HG03469 (cell line): ENCODE data around the gene ELP2.
"Not testable (repeated sequence)": the region's sequence is repeated elsewhere in the genome, so short reads cannot be mapped to it uniquely, and the experiment has no call there.

Source experiments
- ATAC-seq: cut with Tn5 transposase; IDR thresholded peaks from one replicate; pipeline ENCODE4 v1.9.1; 2021; ENCODE audit warnings: mild to moderate bottlenecking, moderate library complexity, moderate number of reproducible peaks; ENCODE audit not compliant: unreplicated experiment

ELP2 gene

DNA sequence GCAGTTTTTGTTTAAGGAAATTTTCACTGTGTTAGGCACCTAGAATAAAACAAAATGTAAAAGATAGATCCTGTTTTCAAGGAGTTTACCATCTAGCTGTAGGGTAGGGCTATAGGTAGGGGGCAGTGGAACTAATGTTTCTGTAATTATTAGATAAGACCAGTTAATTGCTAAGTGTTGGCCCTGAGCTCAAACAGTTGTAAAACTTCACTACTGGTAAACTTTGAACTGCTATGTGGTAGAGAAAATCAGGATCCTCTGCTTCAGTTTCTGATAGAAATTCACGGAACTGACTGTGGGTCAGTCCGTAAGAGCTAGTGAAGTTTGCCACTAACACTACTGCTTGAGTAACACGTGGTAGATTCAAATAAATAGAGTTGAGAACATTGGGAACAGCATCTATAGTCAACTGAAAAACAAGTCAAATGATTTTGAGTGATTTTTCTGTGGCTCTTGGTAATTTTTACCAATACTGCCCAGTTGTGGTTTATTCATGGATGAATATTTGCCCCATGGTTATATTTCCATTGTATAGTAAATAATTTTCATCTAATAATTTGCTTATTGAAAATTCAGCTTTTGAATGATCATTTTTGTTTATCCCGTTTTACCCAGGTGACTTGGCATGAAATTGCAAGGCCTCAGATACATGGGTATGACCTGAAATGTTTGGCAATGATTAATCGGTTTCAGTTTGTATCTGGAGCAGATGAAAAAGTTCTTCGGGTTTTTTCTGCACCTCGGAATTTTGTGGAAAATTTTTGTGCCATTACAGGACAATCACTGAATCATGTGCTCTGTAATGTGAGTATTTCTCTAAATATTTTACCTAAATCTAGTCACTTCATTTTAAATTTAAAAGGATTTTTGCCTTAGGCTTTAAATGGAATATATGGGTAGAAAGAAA is 26.4 kb downstream of the ELP2 start:
- no peak for ATAC-seq

DNA sequence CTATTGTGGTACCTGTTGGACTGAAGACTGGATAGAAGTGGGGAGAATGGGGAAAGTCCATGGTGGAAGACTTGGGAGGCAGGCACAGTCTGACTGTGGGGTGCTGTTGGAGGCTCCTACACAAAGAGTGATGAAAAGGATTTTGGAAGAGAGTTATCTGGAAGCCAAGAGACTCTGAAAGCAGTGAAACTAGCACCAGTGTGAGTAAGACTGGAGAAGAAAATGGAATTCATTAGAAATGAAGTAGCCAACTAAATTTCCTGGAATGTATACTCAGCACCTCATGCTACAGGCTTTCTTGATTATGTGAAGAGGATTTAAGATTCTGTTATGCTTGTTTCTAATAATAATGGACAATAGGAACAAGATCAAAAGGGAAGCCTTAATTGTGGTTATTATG is 27.7 kb downstream of the ELP2 start:
- ATAC-seq: no peak

GRCh38 chr18:36158266-36158867 is 28.7 kb downstream of the ELP2 start:
- ATAC-seq: no peak

DNA sequence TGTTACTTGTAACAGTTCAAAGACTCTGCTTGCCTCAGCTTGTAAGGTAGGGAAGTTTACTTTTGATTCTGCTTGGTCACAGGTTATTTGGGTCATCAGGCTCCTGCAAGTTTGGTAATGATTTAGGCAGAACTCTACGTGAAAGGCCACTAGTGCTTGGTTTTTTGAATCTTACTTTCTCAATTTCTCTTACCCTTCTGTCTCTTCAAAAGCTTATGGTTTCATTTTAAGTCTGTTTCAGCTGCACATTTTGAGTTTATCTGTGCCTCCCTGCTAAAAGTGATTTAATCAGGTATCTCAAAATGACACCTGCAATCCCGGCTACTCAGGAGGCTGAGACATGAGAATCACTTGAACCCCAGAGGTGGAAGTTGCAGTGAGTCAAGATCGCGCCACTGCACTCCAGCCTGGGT is 31.3 kb downstream of the ELP2 start:
- ATAC-seq: no peak

DNA sequence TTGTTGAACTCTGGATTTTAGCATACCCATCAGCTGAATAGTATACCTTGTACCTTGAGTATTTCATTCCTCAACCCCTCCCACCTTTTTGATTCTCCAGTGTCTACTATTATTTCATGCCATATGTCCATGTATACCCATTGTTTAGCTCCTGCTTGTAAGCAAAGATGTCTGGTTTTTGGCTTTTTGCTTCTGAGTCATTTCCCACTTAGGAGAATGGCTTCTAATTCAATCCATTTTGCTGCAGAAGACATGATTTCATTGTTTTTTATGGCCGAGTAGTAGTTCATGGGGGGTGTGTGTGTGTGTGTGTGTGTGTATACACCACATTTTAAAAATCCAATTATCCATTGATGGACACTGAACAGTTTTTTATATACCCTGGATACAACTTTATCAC is 33.3 kb downstream of the ELP2 start:
- no peak for ATAC-seq

DNA sequence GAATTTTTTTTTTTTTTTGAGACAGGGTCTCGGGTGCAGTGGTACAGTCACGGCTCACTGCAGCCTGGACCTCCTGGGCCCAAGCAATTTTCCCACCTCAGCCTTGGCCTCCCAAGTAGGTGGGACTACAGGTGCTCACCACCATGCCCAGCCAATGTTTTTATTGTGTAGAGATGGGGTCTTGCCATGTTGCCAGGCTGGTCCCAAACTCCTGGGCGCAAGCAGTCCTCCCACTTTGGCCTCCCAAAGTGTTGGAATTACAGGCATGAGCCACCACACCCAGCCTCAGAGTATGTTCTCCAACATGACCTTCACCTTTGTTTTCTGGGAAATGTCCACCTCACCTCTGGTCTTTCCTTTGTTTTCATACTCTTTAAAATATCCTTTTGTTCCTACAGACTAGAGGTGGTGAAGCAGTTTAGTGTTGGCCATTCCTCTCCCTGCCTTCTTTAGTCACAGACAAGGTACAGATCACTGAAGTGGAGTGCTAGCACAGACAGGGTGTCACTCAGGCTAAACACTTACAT is 38.1 kb downstream of the ELP2 start:
- ATAC-seq: no peak

- not testable (repeated sequence) for ATAC-seq
These were observed 38.6 kb downstream of the ELP2 start for GRCh38 chr18:36168296-36168695.

DNA sequence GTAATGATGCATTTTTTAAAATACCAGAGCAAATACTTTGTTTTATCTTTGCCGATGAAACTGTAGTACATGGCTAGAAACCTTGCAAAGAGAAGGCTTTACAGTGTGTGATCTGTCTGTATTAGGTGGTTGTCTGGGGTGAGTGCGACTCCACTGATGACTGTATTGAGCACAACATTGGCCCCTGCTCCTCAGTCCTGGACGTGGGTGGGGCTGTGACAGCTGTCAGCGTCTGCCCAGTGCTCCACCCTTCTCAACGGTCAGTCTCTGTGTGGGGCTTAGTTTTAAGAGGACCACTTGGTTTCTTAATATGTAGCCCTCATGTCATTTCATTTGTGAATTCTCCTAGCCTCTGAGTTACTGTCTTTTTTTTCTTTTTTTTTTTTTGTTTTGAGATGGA is 40.2 kb downstream of the ELP2 start:
- ATAC-seq: no peak

- ATAC-seq: no peak
These were observed 45.8 kb downstream of the ELP2 start for GRCh38 chr18:36175481-36175880.

- no peak for ATAC-seq
These were observed 46.5 kb downstream of the ELP2 start for GRCh38 chr18:36176177-36176584.

- ATAC-seq: no peak
These were observed 47.0 kb downstream of the ELP2 start for GRCh38 chr18:36176711-36177110.

GRCh38 chr18:36177913-36178312 is 48.2 kb downstream of the ELP2 start:
- ATAC-seq: no peak

GRCh38 chr18:36179562-36180355 is 50.1 kb downstream of the ELP2 start:
- no peak for ATAC-seq

DNA sequence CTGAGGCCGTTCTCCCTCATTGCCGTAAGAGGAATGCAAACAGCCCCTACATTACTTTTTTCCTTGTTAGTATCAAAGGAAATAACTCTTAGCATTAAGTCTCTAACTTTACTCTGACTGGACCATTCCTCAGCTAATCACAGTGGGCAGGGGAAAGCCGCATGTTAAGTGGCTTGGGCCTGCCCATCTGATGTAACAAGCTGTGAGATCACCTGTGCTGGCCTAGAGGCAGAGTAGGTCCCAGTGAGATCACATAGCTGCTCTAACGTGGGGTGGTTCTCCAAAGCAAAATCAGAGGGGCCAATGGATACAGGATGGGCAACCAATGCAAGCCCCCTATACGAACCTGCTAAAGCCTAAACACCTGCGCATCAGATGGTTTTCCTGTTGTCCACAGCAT is 51.7 kb downstream of the ELP2 start:
- ATAC-seq: no peak

DNA sequence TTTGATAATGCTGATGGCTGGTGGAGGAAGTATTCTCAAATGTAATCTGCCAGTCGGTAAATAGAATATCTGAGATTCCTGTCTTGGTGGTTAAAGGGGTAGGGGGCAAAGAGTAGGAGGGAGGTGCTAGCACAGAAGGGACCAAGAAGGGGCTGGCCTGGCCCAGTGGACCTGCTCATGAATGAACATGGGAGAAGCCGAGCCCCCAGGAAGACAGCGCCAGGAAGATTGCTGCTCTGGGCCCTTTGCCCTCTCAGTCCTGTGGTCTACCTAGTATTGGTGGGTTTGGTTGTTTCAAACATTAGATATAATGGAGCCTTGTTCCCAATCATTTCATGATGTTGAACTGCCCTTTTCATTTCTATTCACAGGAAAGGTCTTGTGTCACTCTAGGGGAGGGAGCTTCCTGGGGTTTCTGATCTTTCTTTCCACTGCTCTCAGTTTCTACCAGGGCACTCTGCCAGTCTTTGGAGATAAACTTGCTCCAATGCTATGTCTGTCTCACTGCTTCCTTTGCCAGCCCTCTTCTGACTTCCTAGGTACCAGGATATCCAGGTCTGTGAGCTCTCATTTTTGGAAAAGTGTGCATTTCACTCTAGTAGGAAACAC is 52.3 kb downstream of the ELP2 start:
- ATAC-seq: no peak

- no peak for ATAC-seq
These were observed 53.3 kb downstream of the ELP2 start for GRCh38 chr18:36183033-36183432.

GRCh38 chr18:36183987-36184386 is 54.3 kb downstream of the ELP2 start:
- no peak for ATAC-seq

DNA sequence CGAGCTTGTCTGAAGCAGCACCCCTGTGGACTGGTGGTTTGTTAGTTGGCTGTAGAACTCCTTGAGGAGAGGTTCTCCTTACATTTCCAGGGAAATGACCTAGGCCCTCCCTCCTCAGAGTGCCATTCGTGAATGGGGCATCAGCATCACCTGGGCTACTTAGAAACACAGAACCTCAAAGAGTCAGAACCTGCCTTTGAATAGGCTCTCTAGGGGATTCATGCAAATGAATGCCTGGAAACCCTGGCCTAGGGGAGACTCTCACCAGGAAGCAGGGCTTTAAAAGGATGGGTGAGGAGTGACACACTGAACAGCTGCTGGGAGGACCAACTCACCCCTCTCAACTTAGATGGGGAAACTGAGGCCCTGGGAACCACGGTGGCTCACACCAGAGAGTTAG is 55.5 kb downstream of the ELP2 start:
- ATAC-seq: no peak

- no peak for ATAC-seq
These were observed 56.3 kb downstream of the ELP2 start for GRCh38 chr18:36185901-36186460.

DNA sequence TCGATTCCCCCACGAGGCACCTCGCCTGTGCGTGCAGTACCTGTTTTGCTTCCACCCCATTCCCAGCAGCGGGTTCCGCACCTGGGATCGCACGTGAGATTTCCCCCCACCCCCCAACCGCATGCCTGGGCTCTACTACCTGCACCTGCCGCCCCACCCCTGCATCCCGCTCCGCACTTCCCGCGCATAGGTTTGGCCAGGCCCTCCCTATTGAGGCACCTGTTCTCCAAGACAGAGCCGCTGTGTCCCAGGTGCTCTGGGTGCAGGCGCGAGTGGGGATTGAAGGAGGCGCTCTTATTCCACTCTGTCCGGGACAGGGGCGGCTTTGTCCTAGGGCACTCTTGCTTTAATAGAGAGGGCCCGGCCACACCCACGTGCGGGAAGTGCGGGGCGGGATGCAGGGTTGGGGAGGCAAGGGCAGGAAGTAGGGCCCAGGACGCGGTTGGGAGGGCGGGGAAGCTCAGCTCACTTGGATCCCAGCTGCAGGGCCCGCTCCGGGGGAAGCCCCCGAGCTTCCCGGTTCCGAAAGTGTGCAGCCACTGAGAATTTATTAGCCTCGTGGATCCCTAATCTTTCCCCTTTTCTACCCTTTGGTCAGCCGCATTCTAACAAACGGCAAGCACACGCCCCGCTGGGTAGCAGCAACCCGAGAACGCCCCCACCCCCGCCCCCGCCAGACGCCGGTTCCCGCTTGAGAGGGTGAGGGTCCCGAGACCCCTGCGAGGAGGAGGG is 56.9 kb downstream of the ELP2 start:
- ATAC-seq: no peak
